ENCODE measurements around the gene ENKD1.
A peak's percentile ranks its signal among the peaks of the same experiment; 100 is the strongest.

ENKD1 gene

GRCh38 chr16:67666032-67666551 is 458 bp downstream of the ENKD1 start:
- no peak for DNase-seq (ENCODE audit: low spot score)

GRCh38 chr16:67665598-67665997 is 952 bp downstream of the ENKD1 start:
- no CpG with 5 or more reads among the region's 5 CpGs for WGBS, 2 donors (ENCODE audit: extremely low coverage in 2 of 2, insufficient read length in 2 of 2, insufficient replicate concordance in 1 of 2)
- Histone ChIP-seq H2AK5ac (ENCODE audit: low read depth, low read length) (no peak overlapping the region), H4K8ac (ENCODE audit: low read depth, low read length) (no peak overlapping the region), H3K4ac (ENCODE audit: low read length) (no peak overlapping the region), H2BK5ac (ENCODE audit: low read length) (no peak overlapping the region), H3K9ac (ENCODE audit: low read depth, low read length, poor library complexity) (no peak overlapping the region), H3K79me1 (ENCODE audit: low read depth, low read length) (peaks cover 2% of the 10 kb centered on the region), H3K36me3 (replicated peaks in 1 of 2; ENCODE audit: control insufficient read depth in 2 of 2, insufficient read depth in 2 of 2, low read length in 2 of 2) (peaks cover 11 to 37% of the 10 kb centered on the region in 2 donors), H3K14ac (ENCODE audit: low read length) (no peak overlapping the region), H3K4me2 (ENCODE audit: insufficient read depth, low read length, poor library complexity, severe bottlenecking) (peak overlapping the region; percentile 99), H4K91ac (ENCODE audit: low read depth, low read length, poor library complexity) (no peak overlapping the region), H3K27me3 (ENCODE audit: control insufficient read depth in 3 of 3, insufficient read depth in 3 of 3, low read depth in 1 of 3, low read length in 3 of 3) (peaks cover 0 to 2% (median 0%) of the 10 kb centered on the region in 3 experiments), H3K18ac (ENCODE audit: low read length) (no peak overlapping the region), H2BK120ac (ENCODE audit: low read depth, low read length) (no peak overlapping the region), H2BK15ac (ENCODE audit: low read length) (no peak overlapping the region), H2BK12ac (ENCODE audit: low read length) (no peak overlapping the region), H3K9me3 (replicated peaks in 1 of 2; ENCODE audit: control insufficient read depth in 2 of 2, insufficient read depth in 1 of 2, low read depth in 1 of 2, low read length in 2 of 2) (no peaks in the 10 kb centered on the region), H3K4me3 (ENCODE audit: low read length in 2 of 2) (peak overlapping the region; percentile 51 to 87), H3K4me1 (ENCODE audit: control insufficient read depth in 2 of 2, insufficient read depth in 1 of 2, low read depth in 1 of 2, low read length in 2 of 2) (peaks cover 12 to 22% of the 10 kb centered on the region in 2 donors), H2AFZ (ENCODE audit: low read length) (peak overlapping the region; percentile 96), H3K23ac (ENCODE audit: low read depth, low read length, poor library complexity) (no peak overlapping the region), H3K27ac (replicated peaks; ENCODE audit: low read length) (no peak overlapping the region)
- DNase-seq (ENCODE audit: low spot score) = no peak

More at GRCh38 chr16:67666032-67666551, 458 bp downstream of the ENKD1 start:
- Histone ChIP-seq H4K8ac (ENCODE audit: low read depth, low read length) (no peak overlapping the region), H3K4me1 (ENCODE audit: control insufficient read depth in 2 of 2, insufficient read depth in 1 of 2, low read depth in 1 of 2, low read length in 2 of 2) (peaks cover 12 to 22% of the 10 kb centered on the region in 2 donors), H2BK15ac (ENCODE audit: low read length) (no peak overlapping the region), H3K27me3 (ENCODE audit: control insufficient read depth in 3 of 3, insufficient read depth in 3 of 3, low read depth in 1 of 3, low read length in 3 of 3) (peaks cover 0 to 2% (median 0%) of the 10 kb centered on the region in 3 experiments), H3K23ac (ENCODE audit: low read depth, low read length, poor library complexity) (peak overlapping the region; percentile 50), H4K91ac (ENCODE audit: low read depth, low read length, poor library complexity) (no peak overlapping the region), H2BK12ac (ENCODE audit: low read length) (no peak overlapping the region), H3K14ac (ENCODE audit: low read length) (no peak overlapping the region), H3K9me3 (replicated peaks in 1 of 2; ENCODE audit: control insufficient read depth in 2 of 2, insufficient read depth in 1 of 2, low read depth in 1 of 2, low read length in 2 of 2) (no peaks in the 10 kb centered on the region), H2AK5ac (ENCODE audit: low read depth, low read length) (peak overlapping the region; percentile 89), H3K27ac (replicated peaks; ENCODE audit: low read length) (no peak overlapping the region), H3K4me3 (ENCODE audit: low read length in 2 of 2) (peak overlapping the region; percentile 51 to 87), H2BK120ac (ENCODE audit: low read depth, low read length) (no peak overlapping the region), H3K9ac (ENCODE audit: low read depth, low read length, poor library complexity) (peak overlapping the region; percentile 93), H3K4ac (ENCODE audit: low read length) (no peak overlapping the region), H3K18ac (ENCODE audit: low read length) (peak overlapping the region; percentile 81), H2AFZ (ENCODE audit: low read length) (peak overlapping the region; percentile 96), H3K79me1 (ENCODE audit: low read depth, low read length) (peaks cover 2% of the 10 kb centered on the region), H2BK5ac (ENCODE audit: low read length) (no peak overlapping the region), H3K4me2 (ENCODE audit: insufficient read depth, low read length, poor library complexity, severe bottlenecking) (peak overlapping the region; percentile 99), H3K36me3 (replicated peaks in 1 of 2; ENCODE audit: control insufficient read depth in 2 of 2, insufficient read depth in 2 of 2, low read length in 2 of 2) (peaks cover 11 to 37% of the 10 kb centered on the region in 2 donors)
- WGBS, 2 donors (ENCODE audit: extremely low coverage in 2 of 2, insufficient read length in 2 of 2, insufficient replicate concordance in 1 of 2) = no CpG with 5 or more reads among the region's 46 CpGs

- Histone ChIP-seq H3K4me3 (ENCODE audit: low read length in 2 of 2) (no peak overlapping the region), H4K91ac (ENCODE audit: low read depth, low read length, poor library complexity) (no peak overlapping the region), H2AK5ac (ENCODE audit: low read depth, low read length) (no peak overlapping the region), H3K4me1 (ENCODE audit: control insufficient read depth in 2 of 2, insufficient read depth in 1 of 2, low read depth in 1 of 2, low read length in 2 of 2) (peaks cover 12 to 22% of the 10 kb centered on the region in 2 donors), H4K8ac (ENCODE audit: low read depth, low read length) (no peak overlapping the region), H3K23ac (ENCODE audit: low read depth, low read length, poor library complexity) (no peak overlapping the region), H3K9ac (ENCODE audit: low read depth, low read length, poor library complexity) (no peak overlapping the region), H3K14ac (ENCODE audit: low read length) (no peak overlapping the region), H3K9me3 (replicated peaks in 1 of 2; ENCODE audit: control insufficient read depth in 2 of 2, insufficient read depth in 1 of 2, low read depth in 1 of 2, low read length in 2 of 2) (no peaks in the 10 kb centered on the region), H3K4ac (ENCODE audit: low read length) (no peak overlapping the region), H2BK15ac (ENCODE audit: low read length) (no peak overlapping the region), H2AFZ (ENCODE audit: low read length) (no peak overlapping the region), H2BK120ac (ENCODE audit: low read depth, low read length) (no peak overlapping the region), H2BK5ac (ENCODE audit: low read length) (no peak overlapping the region), H3K27me3 (ENCODE audit: control insufficient read depth in 3 of 3, insufficient read depth in 3 of 3, low read depth in 1 of 3, low read length in 3 of 3) (peaks cover 0 to 2% (median 0%) of the 10 kb centered on the region in 3 experiments), H3K4me2 (ENCODE audit: insufficient read depth, low read length, poor library complexity, severe bottlenecking) (no peak overlapping the region), H3K79me1 (ENCODE audit: low read depth, low read length) (peaks cover 4% of the 10 kb centered on the region), H3K27ac (replicated peaks; ENCODE audit: low read length) (no peak overlapping the region), H2BK12ac (ENCODE audit: low read length) (no peak overlapping the region), H3K36me3 (replicated peaks in 1 of 2; ENCODE audit: control insufficient read depth in 2 of 2, insufficient read depth in 2 of 2, low read length in 2 of 2) (peaks cover 11 to 37% of the 10 kb centered on the region in 2 donors), H3K18ac (ENCODE audit: low read length) (no peak overlapping the region)
- no peak for DNase-seq (ENCODE audit: low spot score)
- WGBS, 2 donors (ENCODE audit: extremely low coverage in 2 of 2, insufficient read length in 2 of 2, insufficient replicate concordance in 1 of 2) = no CpG with 5 or more reads among the region's 7 CpGs
Measured at GRCh38 chr16:67664871-67665270, 1.7 kb downstream of the ENKD1 start.

GRCh38 chr16:67664258-67664657 is 2.3 kb downstream of the ENKD1 start:
- Histone ChIP-seq H3K36me3 (replicated peaks in 1 of 2; ENCODE audit: control insufficient read depth in 2 of 2, insufficient read depth in 2 of 2, low read length in 2 of 2) (peaks cover 11 to 37% of the 10 kb centered on the region in 2 donors), H3K9ac (ENCODE audit: low read depth, low read length, poor library complexity) (no peak overlapping the region), H4K8ac (ENCODE audit: low read depth, low read length) (no peak overlapping the region), H3K9me3 (replicated peaks in 1 of 2; ENCODE audit: control insufficient read depth in 2 of 2, insufficient read depth in 1 of 2, low read depth in 1 of 2, low read length in 2 of 2) (no peaks in the 10 kb centered on the region), H3K4ac (ENCODE audit: low read length) (no peak overlapping the region), H2BK15ac (ENCODE audit: low read length) (no peak overlapping the region), H3K4me1 (ENCODE audit: control insufficient read depth in 2 of 2, insufficient read depth in 1 of 2, low read depth in 1 of 2, low read length in 2 of 2) (peaks cover 14 to 25% of the 10 kb centered on the region in 2 donors), H3K4me3 (ENCODE audit: low read length in 2 of 2) (no peak overlapping the region), H3K18ac (ENCODE audit: low read length) (no peak overlapping the region), H4K91ac (ENCODE audit: low read depth, low read length, poor library complexity) (no peak overlapping the region), H2BK120ac (ENCODE audit: low read depth, low read length) (no peak overlapping the region), H3K14ac (ENCODE audit: low read length) (no peak overlapping the region), H2BK12ac (ENCODE audit: low read length) (no peak overlapping the region), H3K27me3 (ENCODE audit: control insufficient read depth in 3 of 3, insufficient read depth in 3 of 3, low read depth in 1 of 3, low read length in 3 of 3) (peaks cover 0 to 2% (median 0%) of the 10 kb centered on the region in 3 experiments), H3K27ac (replicated peaks; ENCODE audit: low read length) (no peak overlapping the region), H3K23ac (ENCODE audit: low read depth, low read length, poor library complexity) (no peak overlapping the region), H2AFZ (ENCODE audit: low read length) (no peak overlapping the region), H3K4me2 (ENCODE audit: insufficient read depth, low read length, poor library complexity, severe bottlenecking) (no peak overlapping the region), H3K79me1 (ENCODE audit: low read depth, low read length) (peaks cover 9% of the 10 kb centered on the region), H2AK5ac (ENCODE audit: low read depth, low read length) (no peak overlapping the region), H2BK5ac (ENCODE audit: low read length) (no peak overlapping the region)
- no peak for DNase-seq (ENCODE audit: low spot score)
- WGBS, 2 donors (ENCODE audit: extremely low coverage in 2 of 2, insufficient read length in 2 of 2, insufficient replicate concordance in 1 of 2) = no CpG with 5 or more reads among the region's 4 CpGs

Measured in neuronal stem cell (in vitro differentiated cells).